Measurements from ENCODE around the gene LMBRD1. TPM values are rescaled to one million over a fixed set of nuclear protein-coding genes. Genes with fewer than 3 reads are reported as not detected.

LMBRD1 gene
- total and polyA plus RNA-seq, 2 donors from 2014 or later = 91.3 to 102 TPM

DNA sequence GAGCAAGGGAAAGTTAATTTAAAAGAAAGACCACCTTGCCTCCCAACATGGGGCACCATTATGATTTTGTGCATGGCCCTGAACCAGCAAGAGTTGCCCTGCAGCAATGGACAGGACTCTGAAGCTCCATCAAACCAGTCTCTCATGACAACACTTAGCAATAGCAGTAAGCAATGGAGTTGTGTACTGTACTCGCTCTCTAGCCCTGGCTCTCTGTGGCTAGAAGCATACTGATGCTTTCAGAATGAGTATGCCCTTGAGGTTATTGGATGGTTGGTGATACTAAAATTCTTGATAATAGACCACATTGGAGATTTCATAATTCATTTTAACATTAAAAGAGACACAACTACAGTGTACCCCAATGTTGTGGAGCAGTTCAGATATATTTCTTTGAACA lies 23.2 kb upstream of the LMBRD1 start:
- H3K36me3 ChIP-seq (ENCODE audit: control insufficient read depth in 2 of 3, insufficient read depth in 3 of 3, low read length in 3 of 3) = no peaks in the 10 kb centered on the region
- no peak for FAIRE-seq
- intact Hi-C loops (cut with DNase I) = no loop called here

DNA sequence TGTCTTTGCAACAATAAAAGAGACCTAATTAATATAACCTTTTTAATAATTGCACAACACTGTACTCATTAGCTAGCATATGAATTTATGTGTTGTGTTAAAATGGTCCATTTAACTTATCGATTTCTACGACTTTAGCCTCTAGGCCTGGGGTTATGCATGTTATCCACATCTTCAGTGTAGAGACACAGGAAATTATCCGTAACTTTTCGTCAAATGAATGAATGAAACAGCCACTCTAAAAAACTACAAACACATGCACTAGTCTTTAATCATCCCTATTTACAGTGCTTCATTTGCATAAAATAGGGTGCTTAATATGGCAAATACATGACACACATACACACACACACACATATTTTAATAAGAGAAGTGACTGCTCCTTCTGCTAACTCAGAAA lies 22.3 kb upstream of the LMBRD1 start:
- no peaks in the 10 kb centered on the region for H3K36me3 ChIP-seq (ENCODE audit: control insufficient read depth in 2 of 3, insufficient read depth in 3 of 3, low read length in 3 of 3)
- TF ChIP-seq, protein P1, sequence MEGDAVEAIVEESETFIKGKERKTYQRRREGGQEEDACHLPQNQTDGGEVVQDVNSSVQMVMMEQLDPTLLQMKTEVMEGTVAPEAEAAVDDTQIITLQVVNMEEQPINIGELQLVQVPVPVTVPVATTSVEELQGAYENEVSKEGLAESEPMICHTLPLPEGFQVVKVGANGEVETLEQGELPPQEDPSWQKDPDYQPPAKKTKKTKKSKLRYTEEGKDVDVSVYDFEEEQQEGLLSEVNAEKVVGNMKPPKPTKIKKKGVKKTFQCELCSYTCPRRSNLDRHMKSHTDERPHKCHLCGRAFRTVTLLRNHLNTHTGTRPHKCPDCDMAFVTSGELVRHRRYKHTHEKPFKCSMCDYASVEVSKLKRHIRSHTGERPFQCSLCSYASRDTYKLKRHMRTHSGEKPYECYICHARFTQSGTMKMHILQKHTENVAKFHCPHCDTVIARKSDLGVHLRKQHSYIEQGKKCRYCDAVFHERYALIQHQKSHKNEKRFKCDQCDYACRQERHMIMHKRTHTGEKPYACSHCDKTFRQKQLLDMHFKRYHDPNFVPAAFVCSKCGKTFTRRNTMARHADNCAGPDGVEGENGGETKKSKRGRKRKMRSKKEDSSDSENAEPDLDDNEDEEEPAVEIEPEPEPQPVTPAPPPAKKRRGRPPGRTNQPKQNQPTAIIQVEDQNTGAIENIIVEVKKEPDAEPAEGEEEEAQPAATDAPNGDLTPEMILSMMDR (IDR thresholded peaks at IDR 0.05; ENCODE audit: borderline replicate concordance, extremely low read depth, insufficient read depth) = no peak
- intact Hi-C loops (cut with DNase I) = no loop called here
- FAIRE-seq (no peak), DNase-seq (no peak)
- H3K27me3 ChIP-seq (ENCODE audit: control insufficient read depth, insufficient read depth, low read length) = no peaks in the 10 kb centered on the region
- H3K27ac ChIP-seq (ENCODE audit: low read depth in 2 of 2, low read length in 2 of 2) = no peak overlapping the region
- H3K4me1 ChIP-seq (ENCODE audit: control insufficient read depth in 2 of 3, insufficient read depth in 2 of 3, low read depth in 1 of 3, low read length in 3 of 3) = no peaks in the 10 kb centered on the region
- H3K4me3 ChIP-seq (ENCODE audit: low read length in 3 of 3) = no peak overlapping the region
- no peak overlapping the region for H3K9ac ChIP-seq (ENCODE audit: low read length in 3 of 3)
- no peaks in the 10 kb centered on the region for H3K9me3 ChIP-seq (ENCODE audit: control insufficient read depth in 2 of 3, insufficient read depth in 1 of 3, low read length in 3 of 3)

More for the DNA sequence above, 23.2 kb upstream of the LMBRD1 start:
- TF ChIP-seq, protein P1 (IDR thresholded peaks at IDR 0.05; ENCODE audit: borderline replicate concordance, extremely low read depth, insufficient read depth) = no peak
- H3K4me1 ChIP-seq (ENCODE audit: control insufficient read depth in 2 of 3, insufficient read depth in 2 of 3, low read depth in 1 of 3, low read length in 3 of 3) = no peaks in the 10 kb centered on the region
- H3K27ac ChIP-seq (ENCODE audit: low read depth in 2 of 2, low read length in 2 of 2) = no peak overlapping the region
- no peak for DNase-seq
- no peak overlapping the region for H3K4me3 ChIP-seq (ENCODE audit: low read length in 3 of 3)
- H3K9ac ChIP-seq (ENCODE audit: low read length in 3 of 3) = no peak overlapping the region
- no peaks in the 10 kb centered on the region for H3K27me3 ChIP-seq (ENCODE audit: control insufficient read depth, insufficient read depth, low read length)
- H3K9me3 ChIP-seq (ENCODE audit: control insufficient read depth in 2 of 3, insufficient read depth in 1 of 3, low read length in 3 of 3) = no peaks in the 10 kb centered on the region

DNA sequence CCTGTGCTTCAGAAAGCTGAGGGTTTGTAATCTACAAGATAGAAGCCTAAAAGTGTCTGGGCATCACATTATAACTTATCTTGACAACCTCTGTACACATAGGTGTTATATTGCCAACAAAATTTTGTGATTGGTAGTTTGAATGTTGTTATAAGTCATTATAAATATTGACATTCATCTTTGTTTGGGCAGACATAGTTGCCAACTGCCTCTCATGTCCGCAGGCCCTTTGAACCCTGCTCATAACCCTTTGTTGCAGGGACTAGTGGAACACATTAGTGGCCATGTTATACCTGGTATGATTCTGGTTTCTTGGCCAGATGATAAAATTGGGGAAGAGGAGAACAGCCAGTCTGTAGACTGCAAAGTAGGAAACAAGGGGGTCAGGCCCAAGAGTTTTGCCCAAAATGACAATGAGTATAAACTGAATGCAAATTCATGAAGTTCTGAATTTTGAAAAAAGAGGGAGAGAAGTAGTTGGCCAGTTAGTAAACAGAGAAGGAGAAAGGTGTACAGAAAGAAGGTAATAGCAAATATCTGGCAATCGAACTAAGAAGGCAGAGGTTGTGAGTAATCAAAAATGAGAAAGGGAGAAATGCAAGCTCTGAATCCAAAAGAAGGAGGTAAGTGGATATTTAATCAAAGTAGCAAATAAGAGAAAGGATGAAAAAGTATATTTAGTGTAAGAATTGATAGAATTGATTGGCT lies 21.6 kb upstream of the LMBRD1 start:
- intact Hi-C loops (cut with DNase I) = no loop called here
- TF ChIP-seq, protein P1 (IDR thresholded peaks at IDR 0.05; ENCODE audit: borderline replicate concordance, extremely low read depth, insufficient read depth) = no peak
- no peak for FAIRE-seq

More for the DNA sequence above, 21.6 kb upstream of the LMBRD1 start:
- no peaks in the 10 kb centered on the region for H3K9me3 ChIP-seq (ENCODE audit: control insufficient read depth in 2 of 3, insufficient read depth in 1 of 3, low read length in 3 of 3)
- DNase-seq = no peak
- H3K27ac ChIP-seq (ENCODE audit: low read depth in 2 of 2, low read length in 2 of 2) = no peak overlapping the region
- no peak overlapping the region for H3K4me3 ChIP-seq (ENCODE audit: low read length in 3 of 3)
- no peaks in the 10 kb centered on the region for H3K4me1 ChIP-seq (ENCODE audit: control insufficient read depth in 2 of 3, insufficient read depth in 2 of 3, low read depth in 1 of 3, low read length in 3 of 3)
- H3K9ac ChIP-seq (ENCODE audit: low read length in 3 of 3) = no peak overlapping the region
- H3K36me3 ChIP-seq (ENCODE audit: control insufficient read depth in 2 of 3, insufficient read depth in 3 of 3, low read length in 3 of 3) = no peaks in the 10 kb centered on the region
- no peaks in the 10 kb centered on the region for H3K27me3 ChIP-seq (ENCODE audit: control insufficient read depth, insufficient read depth, low read length)
